ENCODE results near the gene DAND5.

DNA sequence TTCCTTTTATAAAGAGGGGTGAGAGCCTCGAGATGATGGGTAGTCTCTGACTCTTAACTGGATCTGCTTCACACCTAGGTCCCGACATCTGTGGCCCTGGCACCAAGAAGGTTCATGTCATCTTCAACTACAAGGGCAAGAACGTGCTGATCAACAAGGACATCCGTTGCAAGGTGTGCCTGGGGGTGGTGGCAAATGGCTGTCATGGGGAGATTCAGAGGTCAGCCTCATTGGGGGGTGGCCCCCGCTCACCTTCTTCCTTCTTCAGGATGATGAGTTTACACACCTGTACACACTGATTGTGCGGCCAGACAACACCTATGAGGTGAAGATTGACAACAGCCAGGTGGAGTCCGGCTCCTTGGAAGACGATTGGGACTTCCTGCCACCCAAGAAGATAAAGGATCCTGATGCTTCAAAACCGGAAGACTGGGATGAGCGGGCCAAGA is 29.4 kb upstream of the DAND5 start:
- TF ChIP-seq CTCF (IDR thresholded peaks at IDR 0.05; ENCODE audit: insufficient read depth, low read depth, low read length) (no peak), EZH2 (IDR thresholded peaks at IDR 0.05; ENCODE audit: insufficient read depth, low read length) (no peak)

Measured in astrocyte (in vitro differentiated cells and primary cell).